IMR-90 (cell line): ENCODE data around the gene IRAK2. TPM values are rescaled to one million over a fixed set of nuclear protein-coding genes. Genes with fewer than 3 reads are reported as not detected.

Source experiments
- ATAC-seq: fragments of 200-7000 bp; cut with Tn5 transposase; 2 replicates; pipeline ENCODE4 v1.9.1; 2020; ENCODE audit warnings: low read depth, mild to moderate bottlenecking, moderate library complexity
- BruUV-seq: library from RNA; stranded (reverse); fragments of 400-500 nt; replicated peaks from 2 replicates; lab custom pipeline; 2021; lab: Mats Ljungman, UMichigan
- CTCF ChIA-PET: fragments of 300-600 bp; formaldehyde crosslinking; extraction: SDS; loops from one replicate; lab custom pipeline; 2021; ENCODE audit warnings: antibody characterized with exemption; lab: Yijun Ruan, JAX
- POLR2A ChIA-PET: fragments of 300-600 bp; sonication (Branson Sonifier 250); formaldehyde crosslinking; loops from one replicate; lab custom pipeline; 2022; ENCODE audit warnings: antibody characterized with exemption; ENCODE audit not compliant: unreplicated experiment; lab: Charles Lee
- DNase-seq: peaks from one replicate; pipeline ENCODE4 v3.0.0; 2013
- H2AFZ ChIP-seq: replicated peaks from 2 replicates; pipeline ENCODE3; 2013; ENCODE audit warnings: low read length, mild to moderate bottlenecking; ENCODE audit not compliant: poor library complexity
- H2AK5ac ChIP-seq: 2 replicates; pipeline ENCODE4 v1.6.1; 2013; ENCODE audit warnings: low read depth, low read length, inconsistent platforms
- H2AK9ac ChIP-seq: replicated peaks from 2 replicates; pipeline ENCODE3; 2013; ENCODE audit warnings: mild to moderate bottlenecking, low read depth, low read length, moderate library complexity; ENCODE audit not compliant: poor library complexity
- H2BK120ac ChIP-seq: 2 replicates; pipeline ENCODE4 v1.6.1; 2013; ENCODE audit warnings: low read depth, low read length, inconsistent platforms
- H2BK15ac ChIP-seq: 3 replicates; pipeline ENCODE4 v1.6.1; 2013; ENCODE audit warnings: low read depth, low read length, inconsistent platforms
- H2BK20ac ChIP-seq: 2 replicates; pipeline ENCODE4 v1.6.1; 2013; ENCODE audit warnings: low read depth, mild to moderate bottlenecking, inconsistent platforms, low read length, moderate library complexity
- H2BK5ac ChIP-seq: 2 replicates; pipeline ENCODE4 v1.6.1; 2013; ENCODE audit warnings: mild to moderate bottlenecking, low read depth, low read length, inconsistent platforms; ENCODE audit not compliant: poor library complexity, severe bottlenecking
- H3K14ac ChIP-seq: replicated peaks from 2 replicates; pipeline ENCODE4 v1.6.1; 2013; ENCODE audit warnings: low read depth, low read length, inconsistent platforms
- H3K18ac ChIP-seq: 2 replicates; pipeline ENCODE4 v1.6.1; 2013; ENCODE audit warnings: low read depth, low read length, control low read depth
- H3K23ac ChIP-seq: 2 replicates; pipeline ENCODE4 v1.6.1; 2013; ENCODE audit warnings: low read depth, low read length, inconsistent platforms
- H3K27ac ChIP-seq: 2 replicates; pipeline ENCODE4 v1.5.1; 2013; ENCODE audit warnings: mild to moderate bottlenecking, control low read depth, low read length; ENCODE audit not compliant: insufficient read depth
- H3K27me3 ChIP-seq: 2 replicates; pipeline ENCODE4 v1.6.1; 2013; ENCODE audit warnings: low read length; ENCODE audit not compliant: control insufficient read depth, insufficient read depth
- H3K36me3 ChIP-seq: 2 replicates; pipeline ENCODE4 v1.6.1; 2013; ENCODE audit warnings: low read length, mixed read lengths; ENCODE audit not compliant: control insufficient read depth, insufficient read depth
- H3K4ac ChIP-seq: 2 replicates; pipeline ENCODE4 v1.6.1; 2013; ENCODE audit warnings: low read depth, low read length, inconsistent platforms
- H3K4me1 ChIP-seq: 2 replicates; pipeline ENCODE4 v1.6.1; 2013; ENCODE audit warnings: low read length, mixed read lengths; ENCODE audit not compliant: control insufficient read depth, insufficient read depth
- H3K4me2 ChIP-seq: 2 replicates; pipeline ENCODE4 v1.6.1; 2013; ENCODE audit warnings: low read depth, mild to moderate bottlenecking, control low read depth, low read length, moderate library complexity
- H3K4me3 ChIP-seq: 2 replicates; pipeline ENCODE4 v1.5.1; 2013; ENCODE audit warnings: low read depth, mild to moderate bottlenecking, control low read depth, low read length, moderate library complexity; ENCODE audit not compliant: insufficient read depth
- H3K56ac ChIP-seq: 2 replicates; pipeline ENCODE4 v1.6.1; 2013; ENCODE audit warnings: low read length, inconsistent platforms; ENCODE audit not compliant: insufficient read depth; ENCODE audit errors: extremely low read depth
- H3K79me1 ChIP-seq, 2 experiments: 2 replicates each; pipeline ENCODE4 v1.6.1; 2013; ENCODE audit warnings: low read length in 2 of 2, inconsistent platforms in 1 of 2, low read depth in 1 of 2
- H3K9ac ChIP-seq: 2 replicates; pipeline ENCODE4 v1.6.1; 2013; ENCODE audit warnings: low read depth, low read length, control low read depth
- H3K9me1 ChIP-seq: 2 replicates; pipeline ENCODE4 v1.6.1; 2013; ENCODE audit warnings: low read length, inconsistent platforms; ENCODE audit not compliant: insufficient read depth
- H3K9me3 ChIP-seq: 2 replicates; pipeline ENCODE4 v1.6.1; 2013; ENCODE audit warnings: low read length; ENCODE audit not compliant: control insufficient read depth, insufficient read depth
- H4K20me1 ChIP-seq: 2 replicates; pipeline ENCODE4 v1.6.1; 2013; ENCODE audit warnings: low read length, inconsistent platforms; ENCODE audit not compliant: insufficient read depth
- H4K5ac ChIP-seq: 2 replicates; pipeline ENCODE4 v1.6.1; 2013; ENCODE audit warnings: mild to moderate bottlenecking, low read depth, low read length, control low read depth
- H4K8ac ChIP-seq, 2 experiments: 2 replicates each; pipeline ENCODE4 v1.6.1; 2013; ENCODE audit warnings: low read depth in 2 of 2, low read length in 2 of 2, control low read depth in 1 of 2, inconsistent platforms in 1 of 2
- H4K91ac ChIP-seq: 2 replicates; pipeline ENCODE4 v1.6.1; 2013; ENCODE audit warnings: low read depth, low read length, inconsistent platforms; ENCODE audit not compliant: insufficient read depth
- CTCF ChIP-seq: conservative IDR thresholded peaks from 2 replicates; pipeline ENCODE4 v1.5.1; 2012; ENCODE audit warnings: mild to moderate bottlenecking, low read depth, low read length, improper control_type of control experiment
- ELK1 ChIP-seq: fragments of 150-350 bp; IDR thresholded peaks from 2 replicates; pipeline ENCODE4 v1.6.1; 2016; ENCODE audit warnings: low read depth, mild to moderate bottlenecking, low read length, moderate library complexity, borderline replicate concordance
- FOS ChIP-seq: fragments of 150-350 bp; IDR thresholded peaks from 2 replicates; pipeline ENCODE4 v1.6.1; 2016; ENCODE audit warnings: low read depth, low read length
- MAZ ChIP-seq: IDR thresholded peaks from 2 replicates; pipeline ENCODE4 v1.6.1; 2012; ENCODE audit warnings: low read depth, mild to moderate bottlenecking, low read length, improper control_type of control experiment, moderate library complexity, borderline replicate concordance
- MXI1 ChIP-seq: IDR thresholded peaks from 2 replicates; pipeline ENCODE4 v1.6.1; 2012; ENCODE audit warnings: low read depth, mild to moderate bottlenecking, low read length, moderate library complexity, borderline replicate concordance
- NFE2L2 ChIP-seq: fragments of 150-350 bp; IDR thresholded peaks from 2 replicates; pipeline ENCODE4 v1.6.1; 2016; ENCODE audit warnings: low read depth, mild to moderate bottlenecking, low read length
- RFX5 ChIP-seq: IDR thresholded peaks from 2 replicates; pipeline ENCODE4 v1.8.0; 2012; ENCODE audit warnings: low read depth, mild to moderate bottlenecking, low read length, moderate library complexity
- SMC3 ChIP-seq: fragments of 150-350 bp; IDR thresholded peaks from 2 replicates; pipeline ENCODE4 v1.6.1; 2016; ENCODE audit warnings: low read depth, mild to moderate bottlenecking, antibody characterized with exemption, low read length, moderate library complexity
- USF2 ChIP-seq: fragments of 150-350 bp; IDR thresholded peaks from 2 replicates; pipeline ENCODE4 v1.6.1; 2017; ENCODE audit warnings: mild to moderate bottlenecking, antibody characterized with exemption, low read length, low read depth
- WGBS, 2 experiments: methylation state at CpG; one replicate each; pipeline versions ENCODE4 v1.1.5 to v1.1.7; 2013; ENCODE audit warnings: missing lambda C conversion rate in 2 of 2; ENCODE audit not compliant: insufficient read length in 1 of 2; ENCODE audit errors: extremely low coverage in 2 of 2; 5-methylcytosine and 5-hydroxymethylcytosine counted together
- dilution Hi-C: fragments of 300-500 bp; cut with HindIII; formaldehyde crosslinking; loops from one replicate; pipeline ENCODE4 v1.14.3; 2018; ENCODE audit warnings: low sequenced_read_pairs; ENCODE audit not compliant: unreplicated experiment
- in situ Hi-C: fragments of 300-500 bp; cut with MboI; formaldehyde crosslinking; loops from 3 replicates; pipeline ENCODE4 v1.14.3; 2019; ENCODE audit warnings: low sequenced_read_pairs, inconsistent platforms, mixed read lengths
- intact Hi-C: fragments of 100-400 bp; cut with micrococcal nuclease; formaldehyde crosslinking; loops from 2 replicates; pipeline ENCODE4 v1.10.0; 2022
- polyA plus RNA-seq, 3 experiments: library from polyadenylated mRNA; depleted of rRNA; stranded (reverse); fragments of >200 nt; gene quantifications; 2 replicates each; pipeline ENCODE4 v1.2.3, GENCODE V29; 2012; ENCODE audit warnings: low replicate concordance in 1 of 3
- total RNA-seq: library from RNA; depleted of rRNA; stranded (reverse); fragments of >200 nt; gene quantifications from 2 replicates; pipeline ENCODE4 v1.2.3, GENCODE V29; 2012

The IRAK2 gene
- total and polyA plus RNA-seq, 2 of the 4 experiments (the other 2 are of a cell fraction), result 6.9 to 8.1 TPM

- ChIA-PET CTCF (no interaction called here), POLR2A (no interaction called here)
- Histone ChIP-seq H2AK9ac (peak overlapping the region; percentile 9), H3K79me1 (no peaks in the 10 kb centered on the region; a peak in 1 of 4 replicates), H3K14ac (no peak overlapping the region), H2BK15ac (no peak overlapping the region), H3K4ac (no peak overlapping the region), H2BK120ac (no peak overlapping the region), H3K4me1 (no peaks in the 10 kb centered on the region), H3K56ac (no peak overlapping the region), H3K23ac (no peak overlapping the region), H2AFZ (no peak overlapping the region), H2BK20ac (no peak overlapping the region), H3K9ac (no peak overlapping the region), H2BK5ac (no peak overlapping the region), H2AK5ac (no peak overlapping the region), H4K5ac (no peak overlapping the region), H4K20me1 (no peaks in the 10 kb centered on the region), H4K91ac (no peak overlapping the region), H3K9me1 (peaks cover 3% of the 10 kb centered on the region; the same call in 1 of the 2 replicates), H3K18ac (no peak overlapping the region), H4K8ac (no peak overlapping the region), H3K27me3 (no peaks in the 10 kb centered on the region), H3K36me3 (peaks cover 24% of the 10 kb centered on the region), H3K9me3 (no peaks in the 10 kb centered on the region), H3K4me3 (no peak overlapping the region), H3K27ac (no peak overlapping the region), H3K4me2 (no peak overlapping the region)
- no TSS peak for BruUV-seq
- no peak for ATAC-seq
- DNase-seq, result no peak
- intact Hi-C loops, result loop anchor here (10.0 kb wide), 1 partner anchor 444 kb away; the partner anchor contains the start of gene RPUSD3
- TF ChIP-seq CTCF (no peak), MXI1 (no peak), RFX5 (no peak), USF2 (no peak), SMC3 (no peak), FOS (no peak), ELK1 (no peak), MAZ (no peak), NFE2L2 (no peak)
- dilution Hi-C loops, result no loop called here
- 81% methylated on average over 6 of the region's 9 CpGs; no CpG with 5 or more reads in 1 of the 2 experiments for WGBS, 2 experiments
- in situ Hi-C loops, result no loop called here
These were observed 124.4 kb downstream of the IRAK2 start for GRCh38 chr3:10289077-10289476.
